ENCODE measurements around the gene RNF19B. TPM values are rescaled to one million over a fixed set of nuclear protein-coding genes. Genes with fewer than 3 reads are reported as not detected.

Gene RNF19B
- total and polyA plus RNA-seq, 10 of the 15 experiments (the other 5 are each of a cell fraction or from before 2014, with no cell fraction given): 2.8 to 32.6 (median 16.6) TPM

DNA sequence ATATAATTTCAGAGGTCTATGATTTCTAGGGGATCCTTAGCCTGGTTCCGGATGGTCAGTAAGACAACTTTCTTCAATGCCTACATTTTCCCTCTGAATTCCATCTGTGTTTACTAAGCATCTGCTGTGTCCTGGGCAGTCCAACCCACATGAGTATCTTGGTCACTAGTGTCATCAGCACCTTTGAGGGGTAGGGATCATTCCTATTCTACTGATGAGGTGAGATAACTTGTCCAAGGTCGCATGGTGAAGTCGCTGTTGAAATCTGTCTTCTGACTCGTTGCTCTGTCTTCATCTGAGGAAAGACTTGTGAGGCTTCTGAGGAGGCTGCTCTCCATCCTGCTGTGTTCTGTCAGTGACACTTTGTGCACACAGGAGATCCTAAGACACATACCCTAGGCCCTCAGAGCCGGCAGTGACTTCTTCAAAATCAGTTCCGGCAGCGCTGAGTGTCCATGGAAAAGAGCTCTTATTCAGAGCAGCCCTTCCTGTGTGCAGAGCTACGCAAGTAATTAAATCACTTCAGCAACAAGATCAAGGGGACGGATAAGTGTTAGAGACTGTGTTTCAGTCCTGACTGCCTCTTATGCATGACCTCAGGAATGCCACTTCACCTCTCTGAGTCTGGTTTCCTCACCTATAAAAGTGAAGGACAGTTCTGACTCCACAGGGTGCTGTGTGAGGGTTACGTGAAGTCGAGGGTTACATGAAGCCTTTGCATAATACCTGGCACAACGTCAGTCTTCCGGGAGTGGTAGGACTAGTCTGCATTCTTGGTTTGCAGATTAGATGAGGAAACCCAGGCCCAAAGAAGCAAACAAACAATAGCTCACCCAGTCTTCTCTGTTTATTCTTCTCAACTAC lies 43.7 kb upstream of the RNF19B start:
- no peaks in the 10 kb centered on the region; the same call in 1 of the 2 replicates for H4K20me1 ChIP-seq (ENCODE audit: control insufficient read depth, insufficient read depth)
- no peak overlapping the region for H3K9ac ChIP-seq (ENCODE audit: control insufficient read depth, insufficient read depth, low read length)
- DNase-seq (ENCODE audit: low read depth, low spot score): no peak
- H3K36me3 ChIP-seq (ENCODE audit: control insufficient read depth in 2 of 2, insufficient read depth in 2 of 2, low read length in 1 of 2): peaks cover 25 to 41% of the 10 kb centered on the region in 2 experiments
- H3K4me1 ChIP-seq (ENCODE audit: control insufficient read depth, insufficient read depth, low read length): peaks cover 5% of the 10 kb centered on the region; the same call in 1 of the 2 replicates
- POLR2A ChIA-PET: interaction anchor here (0.8 to 1.6 kb wide), 4 partner anchors 13 to 79 kb away, joined by 3 to 4 read pairs (median 3); no protein-coding TSS in a partner anchor
- no peak overlapping the region for H3K4me2 ChIP-seq (ENCODE audit: control insufficient read depth, insufficient read depth)
- no TSS peak for BruUV-seq (replicated peaks)
- no peaks in the 10 kb centered on the region for H3K79me2 ChIP-seq (ENCODE audit: control insufficient read depth, insufficient read depth, low read length)
- no peak for FAIRE-seq
- 92% methylated on average over 13 of the region's 13 CpGs for WGBS (ENCODE audit: insufficient coverage, insufficient replicate concordance, low lambda C conversion rate, missing lambda C conversion rate)
- intact Hi-C loops (cut with micrococcal nuclease; ENCODE audit: unreplicated experiment) (no loop called here), in situ Hi-C loops (cut with MboI) (loop anchor here (5.0 kb wide), 1 partner anchor 76 kb away; no protein-coding TSS in a partner anchor)
- H3K9me3 ChIP-seq (replicated peaks; ENCODE audit: control insufficient read depth, insufficient read depth, low read length): no peaks in the 10 kb centered on the region
- no peaks in the 10 kb centered on the region for H3K27me3 ChIP-seq (replicated peaks in 1 of 2; ENCODE audit: control insufficient read depth in 2 of 2, insufficient read depth in 2 of 2, low read length in 1 of 2)
- TF ChIP-seq GATAD2B (conservative IDR thresholded peaks at IDR 0.05; ENCODE audit: low read depth): no peak
- no peak for TF ChIP-seq EP300 (IDR thresholded peaks at IDR 0.05; ENCODE audit: borderline replicate concordance in 1 of 2, control insufficient read depth in 1 of 2, low read depth in 2 of 2, low read length in 2 of 2)
- TF ChIP-seq BHLHE40 (IDR thresholded peaks at IDR 0.05; ENCODE audit: borderline replicate concordance in 1 of 2, low read depth in 2 of 2, low read length in 1 of 2): no peak
- no peak for ATAC-seq
- SMC1A ChIA-PET (ENCODE audit: uncharacterized antibody, unreplicated experiment): interaction anchor here (0.7 to 7.2 kb wide), 12 partner anchors 12 to 99 kb away, joined by 3 to 51 read pairs (median 6); partner anchors contain the start of gene RNF19B
- CTCF ChIA-PET: interaction anchor here (0.7 to 4.7 kb wide), 12 partner anchors 14 to 75 kb away, joined by 3 to 66 read pairs (median 4); no protein-coding TSS in a partner anchor
- no peak overlapping the region for H3K4me3 ChIP-seq
- no peak overlapping the region for H2AFZ ChIP-seq (ENCODE audit: control insufficient read depth, low read depth, low read length)
- no peak overlapping the region for H3K27ac ChIP-seq (ENCODE audit: control insufficient read depth, insufficient read depth)
- RAD21 ChIA-PET (ENCODE audit: unreplicated experiment): interaction anchor here (1.0 to 2.0 kb wide), 4 partner anchors 15 to 74 kb away, joined by 3 to 22 read pairs (median 4); no protein-coding TSS in a partner anchor
